A549 (cell line): ENCODE measurements around the gene CDCP1. TPM values are rescaled to one million over a fixed set of nuclear protein-coding genes. Genes with fewer than 3 reads are reported as not detected.
A peak's percentile ranks its signal among the peaks of the same experiment; 100 is the strongest.

Experiments
- ATAC-seq, 2 experiments: fragments of 200-7000 bp in 1 of 2; fragments of >200 bp in 1 of 2; cut with Nextera tagmentation in 1 of 2; cut with Tn5 transposase in 1 of 2; 3 replicates each; pipeline versions ENCODE4 v1.8.0 to v1.9.1; 2018 to 2020; ENCODE audit warnings: mild to moderate bottlenecking in 1 of 2, moderate library complexity in 1 of 2
- CTCF ChIA-PET: fragments of 300-600 bp; sonication (Branson Sonifier 250); formaldehyde crosslinking; extraction: SDS; loops from one replicate; lab custom pipeline; 2021; ENCODE audit warnings: antibody characterized with exemption, inconsistent platforms; lab: Yijun Ruan, JAX
- POLR2A ChIA-PET: fragments of 350-600 bp; formaldehyde crosslinking; extraction: SDS; loops from one replicate; lab custom pipeline; 2021; ENCODE audit warnings: antibody characterized with exemption, inconsistent platforms; lab: Yijun Ruan, JAX
- DNase-seq, 2 experiments: peaks; one replicate each; pipeline versions ENCODE4 v3.0.0 to v3.0.0-alpha.2; 2011 to 2016; ENCODE audit warnings: low read depth in 1 of 2, low spot score in 1 of 2
- FAIRE-seq: peaks from 2 replicates; lab custom pipeline; 2011; peaks lifted over from hg19 to GRCh38; lab: Jason Lieb, UNC
- H3K27ac ChIP-seq, 2 experiments: fragments of >200 bp; sonication (Bioruptor Twin); formaldehyde crosslinking; 3 replicates each; pipeline ENCODE4 v1.5.1; 2016 to 2017
- H3K4me1 ChIP-seq: fragments of >200 bp; sonication (Bioruptor Twin); formaldehyde crosslinking; 3 replicates; pipeline ENCODE4 v1.6.1; 2016
- H3K4me2 ChIP-seq: fragments of >200 bp; sonication (Bioruptor Twin); formaldehyde crosslinking; 3 replicates; pipeline ENCODE4 v1.6.1; 2016
- H3K4me3 ChIP-seq: fragments of >200 bp; sonication (Bioruptor Twin); formaldehyde crosslinking; 3 replicates; pipeline ENCODE4 v1.5.1; 2016
- H3K9me3 ChIP-seq: fragments of >200 bp; sonication (Bioruptor Twin); formaldehyde crosslinking; 3 replicates; pipeline ENCODE4 v1.6.1; 2016
- BHLHE40 ChIP-seq: IDR thresholded peaks from 2 replicates; pipeline ENCODE4 v1.6.1; 2012; ENCODE audit warnings: low read depth, low read length, inconsistent platforms
- CBX2 ChIP-seq: fragments of 200-600 bp; sonication (generic); IDR thresholded peaks from 2 replicates; pipeline ENCODE4 v1.6.1; 2016; ENCODE audit warnings: low read depth, mild to moderate bottlenecking, borderline replicate concordance
- CEBPB ChIP-seq, 2 experiments: fragments of >200 bp in 1 of 2; sonication (Bioruptor Twin) in 1 of 2; formaldehyde crosslinking in 1 of 2; IDR thresholded peaks; 2 replicates each; pipeline ENCODE4 v1.6.1; 2012 to 2016
- CHD2 ChIP-seq: fragments of 150-350 bp; IDR thresholded peaks from 2 replicates; pipeline ENCODE4 v1.6.1; 2014; ENCODE audit warnings: low read length; ENCODE audit not compliant: partially characterized antibody
- CHD4 ChIP-seq: fragments of 200-600 bp; sonication (generic); IDR thresholded peaks from 2 replicates; pipeline ENCODE4 v1.6.1; 2016; ENCODE audit warnings: antibody characterized with exemption, mild to moderate bottlenecking, borderline replicate concordance
- EHMT2 ChIP-seq: fragments of 200-600 bp; sonication (generic); IDR thresholded peaks from 2 replicates; pipeline ENCODE4 v1.6.1; 2016; ENCODE audit warnings: antibody characterized with exemption, low read depth, mild to moderate bottlenecking, moderate library complexity
- FOSL2 ChIP-seq, 2 experiments: fragments of 450-650 bp in 1 of 2; fragments of >200 bp in 1 of 2; sonication (Bioruptor Twin) in 1 of 2; formaldehyde crosslinking; IDR thresholded peaks; 2 replicates each; pipeline versions ENCODE4 v1.5.0 to v1.6.1; 2016 to 2020; ENCODE audit warnings: mild to moderate bottlenecking in 1 of 2, moderate library complexity in 1 of 2
- FOXS1 ChIP-seq: fragments of 250-450 bp; sonication (Bioruptor Pico); IDR thresholded peaks from 2 replicates; pipeline ENCODE4 v1.5.0; 2020; ENCODE audit warnings: mild to moderate bottlenecking, moderate library complexity
- GATA3 ChIP-seq: IDR thresholded peaks from 2 replicates; pipeline ENCODE4 v1.6.1; 2012; ENCODE audit warnings: borderline replicate concordance
- HDAC2 ChIP-seq: fragments of 200-600 bp; sonication (generic); IDR thresholded peaks from 2 replicates; pipeline ENCODE4 v1.6.1; 2016
- HOXB13 ChIP-seq: fragments of 250-450 bp; sonication (Bioruptor Pico); IDR thresholded peaks from 2 replicates; pipeline ENCODE4 v1.5.0; 2020; ENCODE audit warnings: low read depth, mild to moderate bottlenecking, moderate library complexity
- MAFK ChIP-seq: fragments of 450-650 bp; IDR thresholded peaks from 2 replicates; pipeline ENCODE4 v1.6.1; 2014; ENCODE audit not compliant: partially characterized antibody
- PHF8 ChIP-seq: fragments of 200-600 bp; sonication (generic); IDR thresholded peaks from 2 replicates; pipeline ENCODE4 v1.6.1; 2016; ENCODE audit warnings: low read depth, mild to moderate bottlenecking, antibody characterized with exemption, moderate library complexity, borderline replicate concordance
- RFX5 ChIP-seq: fragments of 450-650 bp; IDR thresholded peaks from 2 replicates; pipeline ENCODE4 v1.7.1; 2014; ENCODE audit warnings: antibody characterized with exemption, mild to moderate bottlenecking, moderate library complexity
- RNF2 ChIP-seq: fragments of 200-600 bp; sonication (generic); IDR thresholded peaks from 2 replicates; pipeline ENCODE4 v1.6.1; 2016; ENCODE audit warnings: low read depth, mild to moderate bottlenecking, antibody characterized with exemption, moderate library complexity, borderline replicate concordance
- SREBF2 ChIP-seq: fragments of 450-650 bp; IDR thresholded peaks from 2 replicates; pipeline ENCODE4 v1.6.1; 2014; ENCODE audit warnings: mild to moderate bottlenecking, moderate library complexity
- TP53 ChIP-seq: fragments of 250-450 bp; sonication (Bioruptor Pico); IDR thresholded peaks from 2 replicates; pipeline ENCODE4 v1.5.0; 2021; ENCODE audit warnings: mild to moderate bottlenecking, moderate library complexity
- ZNF302 ChIP-seq: fragments of 250-450 bp; sonication (Bioruptor Pico); IDR thresholded peaks from 2 replicates; pipeline ENCODE4 v1.9.0; 2021; ENCODE audit warnings: inconsistent platforms, mild to moderate bottlenecking, moderate library complexity
- WGBS: methylation state at CpG from one replicate; pipeline ENCODE4 v1.1.6; 2017; ENCODE audit errors: missing lambda C conversion rate; 5-methylcytosine and 5-hydroxymethylcytosine counted together
- polyA plus RNA-seq, 4 experiments: library from polyadenylated mRNA; depleted of rRNA in 3 of 4; stranded (reverse); fragments of >200 nt; fragmentation: RNase III in 1 of 4; extraction: RNeasy Plus Mini Kit Qiagen cat#74134 plus additional on column Dnase treatment in 1 of 4; gene quantifications; 2 replicates in 3 of 4; 3 replicates in 1 of 4; pipeline ENCODE4 v1.2.3, GENCODE V29; 2011 to 2017
- TF ChIP-seq, protein P1 (sequence below): fragments of 200-600 bp; sonication (generic); IDR thresholded peaks from 2 replicates; pipeline ENCODE4 v1.6.1; 2016; ENCODE audit warnings: antibody characterized with exemption, mild to moderate bottlenecking, moderate library complexity
- TF ChIP-seq, protein P2 (sequence below): IDR thresholded peaks from 2 replicates; pipeline ENCODE4 v1.6.1; 2012; ENCODE audit warnings: low read depth, borderline replicate concordance
- TF ChIP-seq, protein P3 (sequence below): IDR thresholded peaks from 2 replicates; pipeline ENCODE4 v1.6.1; 2012
- TF ChIP-seq, protein P4 (sequence below): fragments of 450-650 bp; IDR thresholded peaks from 2 replicates; pipeline ENCODE4 v1.6.1; 2014; ENCODE audit warnings: antibody characterized with exemption
- TF ChIP-seq, protein P5 (sequence below): fragments of >200 bp; sonication (Bioruptor Twin); formaldehyde crosslinking; IDR thresholded peaks from 3 replicates; pipeline ENCODE4 v1.6.1; 2016
- TF ChIP-seq, protein P6 (sequence below): fragments of >200 bp; sonication (Bioruptor Twin); formaldehyde crosslinking; IDR thresholded peaks from 2 replicates; pipeline ENCODE4 v1.6.1; 2016

CDCP1 gene
- polyA plus RNA-seq, 2 of the 4 experiments (the other 2 are of a cell fraction) = 3.0 to 9.9 TPM

DNA sequence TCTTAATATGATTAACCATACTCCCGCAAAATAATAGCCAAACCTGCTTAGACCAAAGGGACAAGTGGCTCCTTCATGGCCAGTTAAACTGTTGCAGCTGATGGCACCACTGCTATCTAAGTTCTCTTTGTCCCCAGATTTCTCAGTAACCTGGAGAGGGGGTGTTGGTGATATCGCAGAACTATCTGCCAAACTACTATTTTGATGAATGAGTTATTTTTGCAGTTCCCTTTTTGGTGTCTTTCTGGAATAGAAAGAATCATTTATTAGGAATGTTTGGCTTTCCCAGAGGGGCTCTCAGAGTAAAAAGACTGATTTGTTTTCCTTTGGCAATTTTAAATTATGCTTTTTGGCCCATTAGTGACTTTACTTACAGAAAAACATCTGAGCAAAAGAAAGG lies 87.0 kb downstream of the CDCP1 start:
- no peak overlapping the region for H3K4me2 ChIP-seq
- TF ChIP-seq FOXS1 (CRISPR knock-in tag) = no peak
- no peak for TF ChIP-seq RFX5
- TF ChIP-seq SREBF2 = no peak
- no peak for TF ChIP-seq GATA3
- TF ChIP-seq TP53 (CRISPR knock-in tag) = no peak
- TF ChIP-seq PHF8 = no peak
- no peak for TF ChIP-seq HOXB13 (CRISPR knock-in tag)
- TF ChIP-seq, protein P1, sequence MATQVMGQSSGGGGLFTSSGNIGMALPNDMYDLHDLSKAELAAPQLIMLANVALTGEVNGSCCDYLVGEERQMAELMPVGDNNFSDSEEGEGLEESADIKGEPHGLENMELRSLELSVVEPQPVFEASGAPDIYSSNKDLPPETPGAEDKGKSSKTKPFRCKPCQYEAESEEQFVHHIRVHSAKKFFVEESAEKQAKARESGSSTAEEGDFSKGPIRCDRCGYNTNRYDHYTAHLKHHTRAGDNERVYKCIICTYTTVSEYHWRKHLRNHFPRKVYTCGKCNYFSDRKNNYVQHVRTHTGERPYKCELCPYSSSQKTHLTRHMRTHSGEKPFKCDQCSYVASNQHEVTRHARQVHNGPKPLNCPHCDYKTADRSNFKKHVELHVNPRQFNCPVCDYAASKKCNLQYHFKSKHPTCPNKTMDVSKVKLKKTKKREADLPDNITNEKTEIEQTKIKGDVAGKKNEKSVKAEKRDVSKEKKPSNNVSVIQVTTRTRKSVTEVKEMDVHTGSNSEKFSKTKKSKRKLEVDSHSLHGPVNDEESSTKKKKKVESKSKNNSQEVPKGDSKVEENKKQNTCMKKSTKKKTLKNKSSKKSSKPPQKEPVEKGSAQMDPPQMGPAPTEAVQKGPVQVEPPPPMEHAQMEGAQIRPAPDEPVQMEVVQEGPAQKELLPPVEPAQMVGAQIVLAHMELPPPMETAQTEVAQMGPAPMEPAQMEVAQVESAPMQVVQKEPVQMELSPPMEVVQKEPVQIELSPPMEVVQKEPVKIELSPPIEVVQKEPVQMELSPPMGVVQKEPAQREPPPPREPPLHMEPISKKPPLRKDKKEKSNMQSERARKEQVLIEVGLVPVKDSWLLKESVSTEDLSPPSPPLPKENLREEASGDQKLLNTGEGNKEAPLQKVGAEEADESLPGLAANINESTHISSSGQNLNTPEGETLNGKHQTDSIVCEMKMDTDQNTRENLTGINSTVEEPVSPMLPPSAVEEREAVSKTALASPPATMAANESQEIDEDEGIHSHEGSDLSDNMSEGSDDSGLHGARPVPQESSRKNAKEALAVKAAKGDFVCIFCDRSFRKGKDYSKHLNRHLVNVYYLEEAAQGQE = no peak
- TF ChIP-seq CHD2 = no peak
- TF ChIP-seq RNF2 = no peak
- TF ChIP-seq CBX2 = no peak
- TF ChIP-seq, protein P2, sequence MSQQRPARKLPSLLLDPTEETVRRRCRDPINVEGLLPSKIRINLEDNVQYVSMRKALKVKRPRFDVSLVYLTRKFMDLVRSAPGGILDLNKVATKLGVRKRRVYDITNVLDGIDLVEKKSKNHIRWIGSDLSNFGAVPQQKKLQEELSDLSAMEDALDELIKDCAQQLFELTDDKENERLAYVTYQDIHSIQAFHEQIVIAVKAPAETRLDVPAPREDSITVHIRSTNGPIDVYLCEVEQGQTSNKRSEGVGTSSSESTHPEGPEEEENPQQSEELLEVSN = no peak
- no peak for ATAC-seq
- H3K9me3 ChIP-seq = no peaks in the 10 kb centered on the region
- H3K27ac ChIP-seq = no peak overlapping the region
- FAIRE-seq = no peak
- POLR2A ChIA-PET = no interaction called here
- 94% methylated on average over 2 of the region's 2 CpGs for WGBS
- CTCF ChIA-PET = no interaction called here
- H3K4me1 ChIP-seq = peaks cover 18% of the 10 kb centered on the region
- no peak for DNase-seq
- H3K4me3 ChIP-seq = no peak overlapping the region

DNA sequence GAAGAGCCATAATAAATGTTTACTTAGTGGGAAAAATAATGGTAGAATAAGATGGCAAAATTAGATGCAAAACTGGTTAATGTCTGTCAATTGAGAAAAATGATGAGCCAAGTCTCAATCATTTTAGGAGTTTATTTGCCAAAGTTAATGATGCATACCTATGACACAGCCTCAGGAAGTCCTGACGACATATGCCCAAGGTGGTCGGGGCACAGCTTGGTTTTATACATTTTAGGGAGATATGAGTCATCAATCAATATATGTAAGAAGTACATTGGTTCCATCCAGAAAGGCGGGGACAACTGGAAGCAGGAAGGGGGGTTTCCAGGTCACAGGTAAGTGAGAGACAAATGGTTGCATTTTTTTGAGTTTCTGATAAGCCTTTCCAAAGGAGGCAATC lies 88.6 kb downstream of the CDCP1 start:
- ChIA-PET POLR2A (no interaction called here), CTCF (no interaction called here)
- H3K4me2 ChIP-seq = no peak overlapping the region
- ATAC-seq (no peak), DNase-seq (no peak), FAIRE-seq (no peak)
- no peak for TF ChIP-seq GATA3
- no peak for TF ChIP-seq FOSL2 (IDR thresholded peaks at IDR 0.05)
- TF ChIP-seq FOSL2 (CRISPR knock-in tag; IDR thresholded peaks at IDR 0.05) = peak; percentile 46; the same call in 1 of the 2 replicates
- H3K4me1 ChIP-seq = peaks cover 20% of the 10 kb centered on the region
- no peak overlapping the region; a peak in 1 of 6 replicates for H3K27ac ChIP-seq
- no peaks in the 10 kb centered on the region for H3K9me3 ChIP-seq
- WGBS = 36% methylated on average over 3 of the region's 3 CpGs
- H3K4me3 ChIP-seq = no peak overlapping the region

DNA sequence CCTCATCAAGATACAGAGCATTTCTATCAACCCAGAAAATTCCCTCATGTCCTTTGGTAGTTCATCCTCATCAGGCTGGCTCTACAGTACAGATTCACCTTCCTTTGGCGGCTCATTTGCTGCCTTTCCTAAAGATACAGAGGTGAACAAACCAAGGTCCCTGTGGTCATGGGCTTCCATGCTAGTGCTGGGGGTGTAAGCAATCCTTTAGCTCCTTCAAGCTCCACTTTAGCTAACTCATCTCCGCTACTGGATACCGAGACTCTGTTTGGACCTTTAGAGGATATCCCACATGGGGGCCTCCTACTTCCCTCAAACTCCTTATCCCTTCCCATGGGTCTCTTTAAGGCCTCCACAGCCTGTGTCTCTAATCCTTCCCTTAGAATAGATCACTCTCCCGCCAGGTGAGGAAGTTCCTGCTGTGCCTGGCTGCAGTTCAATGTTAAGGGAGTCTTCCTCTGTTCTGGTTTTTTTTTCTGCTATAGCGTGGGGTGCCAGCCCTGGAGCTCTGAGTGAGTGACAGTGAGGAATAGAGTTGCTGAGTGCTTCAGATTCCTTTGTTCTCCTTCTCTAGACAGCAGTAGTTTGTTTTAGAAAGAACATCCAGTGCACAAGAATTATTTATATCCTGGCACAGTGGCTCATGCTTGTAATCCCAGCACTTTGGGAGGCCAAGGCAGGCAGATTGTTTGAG lies 89.4 kb downstream of the CDCP1 start:
- DNase-seq = no peak
- H3K4me2 ChIP-seq = no peak overlapping the region
- no peak for FAIRE-seq
- H3K27ac ChIP-seq = peak overlapping the region; percentile 13 to 34; a peak in 5 of 6 replicates
- no peaks in the 10 kb centered on the region for H3K9me3 ChIP-seq
- WGBS = 85% methylated on average over 5 of the region's 5 CpGs
- no peak for ATAC-seq
- ChIA-PET POLR2A (no interaction called here), CTCF (interaction anchor here (3.8 kb wide), 1 partner anchor 16 kb away, joined by 19 read pairs; no protein-coding TSS in a partner anchor)
- H3K4me1 ChIP-seq = peaks cover 20% of the 10 kb centered on the region
- H3K4me3 ChIP-seq = no peak overlapping the region
- TF ChIP-seq ZNF302 (CRISPR knock-in tag) (no peak), SREBF2 (no peak), PHF8 (no peak), MAFK (no peak), HDAC2 (no peak), CEBPB (IDR thresholded peaks at IDR 0.05) (no peak), EHMT2 (no peak), RFX5 (no peak), CHD4 (no peak), BHLHE40 (no peak), GATA3 (no peak)
- TF ChIP-seq, protein P3, sequence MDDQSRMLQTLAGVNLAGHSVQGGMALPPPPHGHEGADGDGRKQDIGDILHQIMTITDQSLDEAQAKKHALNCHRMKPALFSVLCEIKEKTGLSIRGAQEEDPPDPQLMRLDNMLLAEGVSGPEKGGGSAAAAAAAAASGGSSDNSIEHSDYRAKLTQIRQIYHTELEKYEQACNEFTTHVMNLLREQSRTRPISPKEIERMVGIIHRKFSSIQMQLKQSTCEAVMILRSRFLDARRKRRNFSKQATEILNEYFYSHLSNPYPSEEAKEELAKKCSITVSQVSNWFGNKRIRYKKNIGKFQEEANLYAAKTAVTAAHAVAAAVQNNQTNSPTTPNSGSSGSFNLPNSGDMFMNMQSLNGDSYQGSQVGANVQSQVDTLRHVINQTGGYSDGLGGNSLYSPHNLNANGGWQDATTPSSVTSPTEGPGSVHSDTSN = no peak
- TF ChIP-seq, protein P4, sequence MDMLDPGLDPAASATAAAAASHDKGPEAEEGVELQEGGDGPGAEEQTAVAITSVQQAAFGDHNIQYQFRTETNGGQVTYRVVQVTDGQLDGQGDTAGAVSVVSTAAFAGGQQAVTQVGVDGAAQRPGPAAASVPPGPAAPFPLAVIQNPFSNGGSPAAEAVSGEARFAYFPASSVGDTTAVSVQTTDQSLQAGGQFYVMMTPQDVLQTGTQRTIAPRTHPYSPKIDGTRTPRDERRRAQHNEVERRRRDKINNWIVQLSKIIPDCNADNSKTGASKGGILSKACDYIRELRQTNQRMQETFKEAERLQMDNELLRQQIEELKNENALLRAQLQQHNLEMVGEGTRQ = no peak
- TF ChIP-seq, protein P2 = no peak
- TF ChIP-seq, protein P5, sequence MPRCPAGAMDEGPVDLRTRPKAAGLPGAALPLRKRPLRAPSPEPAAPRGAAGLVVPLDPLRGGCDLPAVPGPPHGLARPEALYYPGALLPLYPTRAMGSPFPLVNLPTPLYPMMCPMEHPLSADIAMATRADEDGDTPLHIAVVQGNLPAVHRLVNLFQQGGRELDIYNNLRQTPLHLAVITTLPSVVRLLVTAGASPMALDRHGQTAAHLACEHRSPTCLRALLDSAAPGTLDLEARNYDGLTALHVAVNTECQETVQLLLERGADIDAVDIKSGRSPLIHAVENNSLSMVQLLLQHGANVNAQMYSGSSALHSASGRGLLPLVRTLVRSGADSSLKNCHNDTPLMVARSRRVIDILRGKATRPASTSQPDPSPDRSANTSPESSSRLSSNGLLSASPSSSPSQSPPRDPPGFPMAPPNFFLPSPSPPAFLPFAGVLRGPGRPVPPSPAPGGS = no peak
- TF ChIP-seq, protein P6, sequence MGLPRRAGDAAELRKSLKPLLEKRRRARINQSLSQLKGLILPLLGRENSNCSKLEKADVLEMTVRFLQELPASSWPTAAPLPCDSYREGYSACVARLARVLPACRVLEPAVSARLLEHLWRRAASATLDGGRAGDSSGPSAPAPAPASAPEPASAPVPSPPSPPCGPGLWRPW = no peak
